GM23248 (cell line): ENCODE results near the gene CORO2B. TPM values are rescaled to one million over a fixed set of nuclear protein-coding genes. Genes with fewer than 3 reads are reported as not detected.
"Not testable (repeated sequence)": the region's sequence is repeated elsewhere in the genome, so short reads cannot be mapped to it uniquely, and the experiment has no call there.

Source experiments
- DNase-seq: peaks from one replicate; pipeline ENCODE4 v3.0.0-alpha.2; 2015
- H2AFZ ChIP-seq: fragments of 200-600 bp; sonication (generic); 2 replicates; pipeline ENCODE4 v1.6.1; 2016; ENCODE audit warnings: antibody characterized with exemption
- H3F3A ChIP-seq: fragments of 200-600 bp; sonication (generic); 2 replicates; pipeline ENCODE4 v1.6.1; 2016; ENCODE audit warnings: mild to moderate bottlenecking, antibody characterized with exemption, mixed run types; ENCODE audit not compliant: insufficient read depth
- H3K27ac ChIP-seq: fragments of 200-600 bp; sonication (generic); 2 replicates; pipeline ENCODE4 v1.5.1; 2016; ENCODE audit warnings: mild to moderate bottlenecking
- H3K27me3 ChIP-seq: fragments of 200-600 bp; sonication (generic); replicated peaks from 2 replicates; pipeline ENCODE4 v1.6.1; 2016; ENCODE audit warnings: mild to moderate bottlenecking; ENCODE audit not compliant: insufficient read depth
- H3K36me3 ChIP-seq: fragments of 200-600 bp; sonication (generic); 2 replicates; pipeline ENCODE4 v1.6.1; 2016; ENCODE audit warnings: low read depth, mild to moderate bottlenecking
- H3K4me1 ChIP-seq: fragments of 200-600 bp; sonication (generic); 2 replicates; pipeline ENCODE4 v1.6.1; 2016; ENCODE audit warnings: mild to moderate bottlenecking; ENCODE audit not compliant: insufficient read depth
- H3K4me2 ChIP-seq: fragments of 200-600 bp; sonication (generic); one replicate; pipeline ENCODE4 v1.6.1; 2016; ENCODE audit warnings: mild to moderate bottlenecking; ENCODE audit not compliant: unreplicated experiment
- H3K4me3 ChIP-seq: fragments of 200-600 bp; sonication (generic); 2 replicates; pipeline ENCODE4 v1.5.1; 2016; ENCODE audit warnings: mild to moderate bottlenecking
- H3K79me2 ChIP-seq: fragments of 200-600 bp; sonication (generic); 2 replicates; pipeline ENCODE4 v1.6.1; 2016; ENCODE audit warnings: mild to moderate bottlenecking; ENCODE audit not compliant: insufficient read depth
- H3K9ac ChIP-seq: fragments of 200-600 bp; sonication (generic); 2 replicates; pipeline ENCODE4 v1.6.1; 2016; ENCODE audit warnings: mild to moderate bottlenecking
- H3K9me2 ChIP-seq: fragments of 200-600 bp; sonication (generic); 2 replicates; pipeline ENCODE4 v1.6.1; 2016; ENCODE audit warnings: mixed run types, mild to moderate bottlenecking, moderate library complexity; ENCODE audit not compliant: insufficient read depth
- H3K9me3 ChIP-seq: fragments of 200-600 bp; sonication (generic); one replicate; pipeline ENCODE4 v1.6.1; 2017; ENCODE audit warnings: low read depth
- H4K20me1 ChIP-seq: fragments of 200-600 bp; sonication (generic); 2 replicates; pipeline ENCODE4 v1.6.0; 2016; ENCODE audit not compliant: insufficient read depth
- EZH2 ChIP-seq: fragments of 200-600 bp; sonication (generic); IDR thresholded peaks from 2 replicates; pipeline ENCODE4 v1.6.1; 2018; ENCODE audit warnings: antibody characterized with exemption, mild to moderate bottlenecking; ENCODE audit not compliant: insufficient read depth, poor library complexity, severe bottlenecking
- EZH2phosphoT487 ChIP-seq: fragments of 200-600 bp; sonication (generic); IDR thresholded peaks from 2 replicates; pipeline ENCODE4 v1.6.1; 2018; ENCODE audit warnings: antibody characterized with exemption, moderate library complexity, mild to moderate bottlenecking, low read depth; ENCODE audit not compliant: insufficient read depth
- WGBS, 2 experiments: methylation state at CpG; one replicate each; pipeline ENCODE4 v1.1.6; 2015 to 2017; ENCODE audit warnings: low lambda C conversion rate in 2 of 2, low coverage in 1 of 2; ENCODE audit errors: missing lambda C conversion rate in 2 of 2; 5-methylcytosine and 5-hydroxymethylcytosine counted together
- in situ Hi-C: fragments of 300-500 bp; cut with MboI; formaldehyde crosslinking; loops from 2 replicates; pipeline ENCODE4 v1.15.0; 2020
- polyA plus RNA-seq: library from polyadenylated mRNA; unstranded; fragments of >200 nt; fragmentation: Nextera tagmentation; extraction: Ambion mirVana; gene quantifications from 2 replicates; pipeline ENCODE4 v1.2.1, GENCODE V29; 2016
- total RNA-seq: library from RNA; depleted of rRNA; stranded (reverse); fragments of >200 nt; shearing (Covaris generic); gene quantifications from 2 replicates; pipeline ENCODE4 v1.2.3, GENCODE V29; 2014

The CORO2B gene
- total and polyA plus RNA-seq, 2 experiments from 2014 or later = 2.7 to 7.7 TPM

GRCh38 chr15:68679161-68679560 is 100.4 kb downstream of the CORO2B start:
- Histone ChIP-seq H3K27ac (no peak overlapping the region), H3F3A (no peaks in the 10 kb centered on the region), H3K9ac (no peak overlapping the region), H3K4me3 (no peak overlapping the region), H3K79me2 (no peaks in the 10 kb centered on the region), H4K20me1 (no peaks in the 10 kb centered on the region), H3K4me1 (no peaks in the 10 kb centered on the region), H2AFZ (no peak overlapping the region), H3K4me2 (no peak overlapping the region), H3K9me3 (no peaks in the 10 kb centered on the region), H3K9me2 (no peaks in the 10 kb centered on the region), H3K27me3 (no peaks in the 10 kb centered on the region), H3K36me3 (no peaks in the 10 kb centered on the region)
- peak; percentile 21 for DNase-seq
- in situ Hi-C loops = loop anchor here (5.0 to 10.0 kb wide), 2 partner anchors 56 to 127 kb away; no protein-coding TSS in a partner anchor
- TF ChIP-seq EZH2phosphoT487 (no peak), EZH2 (no peak)
- 92 to 96% methylated on average over 3 of the region's 3 CpGs for WGBS, 2 experiments

GRCh38 chr15:68679961-68680371 is 101.2 kb downstream of the CORO2B start:
- Histone ChIP-seq H3K4me3 (no peak overlapping the region), H3K79me2 (no peaks in the 10 kb centered on the region), H3K4me2 (no peak overlapping the region), H4K20me1 (no peaks in the 10 kb centered on the region), H3K9ac (no peak overlapping the region), H3K9me2 (no peaks in the 10 kb centered on the region), H3K9me3 (no peaks in the 10 kb centered on the region), H3F3A (no peaks in the 10 kb centered on the region), H3K36me3 (no peaks in the 10 kb centered on the region), H2AFZ (no peak overlapping the region), H3K4me1 (no peaks in the 10 kb centered on the region), H3K27me3 (no peaks in the 10 kb centered on the region), H3K27ac (no peak overlapping the region)
- TF ChIP-seq EZH2 (no peak), EZH2phosphoT487 (no peak)
- DNase-seq = no peak
- 89 to 94% methylated on average over 3 to 4 of the region's 4 CpGs for WGBS, 2 experiments
- in situ Hi-C loops = loop anchor here (5.0 to 10.0 kb wide), 2 partner anchors 55 to 128 kb away; no protein-coding TSS in a partner anchor

- not testable (repeated sequence) for H3F3A ChIP-seq
Observed at GRCh38 chr15:68680756-68681155, 102.0 kb downstream of the CORO2B start.

GRCh38 chr15:68681836-68682235 is 103.0 kb downstream of the CORO2B start:
- Histone ChIP-seq H4K20me1 (no peaks in the 10 kb centered on the region), H3K36me3 (no peaks in the 10 kb centered on the region), H3F3A (no peaks in the 10 kb centered on the region), H3K4me1 (no peaks in the 10 kb centered on the region), H3K4me3 (no peak overlapping the region), H3K4me2 (no peak overlapping the region), H2AFZ (no peak overlapping the region), H3K9ac (no peak overlapping the region), H3K27ac (no peak overlapping the region), H3K79me2 (no peaks in the 10 kb centered on the region), H3K27me3 (no peaks in the 10 kb centered on the region), H3K9me3 (no peaks in the 10 kb centered on the region), H3K9me2 (no peaks in the 10 kb centered on the region)
- WGBS, 2 experiments = 57 to 59% methylated on average over 2 of the region's 2 CpGs
- in situ Hi-C loops = no loop called here
- no peak for TF ChIP-seq EZH2phosphoT487
- no peak for TF ChIP-seq EZH2
- no peak for DNase-seq

More at GRCh38 chr15:68680756-68681155, 102.0 kb downstream of the CORO2B start:
- H3K9me3 ChIP-seq, H3K9me2 ChIP-seq, H3K79me2 ChIP-seq, H3K4me2 ChIP-seq, in situ Hi-C loops, H3K27ac ChIP-seq, H2AFZ ChIP-seq, H3K36me3 ChIP-seq, H4K20me1 ChIP-seq, DNase-seq, H3K4me3 ChIP-seq, H3K4me1 ChIP-seq, H3K9ac ChIP-seq, H3K27me3 ChIP-seq: not testable (repeated sequence)
- 92 to 94% methylated on average over 10 of the region's 10 CpGs for WGBS, 2 experiments

- H3K36me3 ChIP-seq = no peaks in the 10 kb centered on the region
- H3K27me3 ChIP-seq = no peaks in the 10 kb centered on the region
- no peaks in the 10 kb centered on the region for H4K20me1 ChIP-seq
- 84 to 86% methylated on average over 5 of the region's 5 CpGs for WGBS, 2 experiments
- no peak overlapping the region for H2AFZ ChIP-seq
- no peak overlapping the region for H3K9ac ChIP-seq
- H3K4me1 ChIP-seq = no peaks in the 10 kb centered on the region
- TF ChIP-seq EZH2phosphoT487 (no peak), EZH2 (no peak)
- H3K27ac ChIP-seq = no peak overlapping the region
- in situ Hi-C loops = no loop called here
- DNase-seq = no peak
- no peaks in the 10 kb centered on the region for H3K9me2 ChIP-seq
- no peak overlapping the region for H3K4me3 ChIP-seq
- no peaks in the 10 kb centered on the region for H3K79me2 ChIP-seq
- no peaks in the 10 kb centered on the region for H3K9me3 ChIP-seq
- no peak overlapping the region for H3K4me2 ChIP-seq
- H3F3A ChIP-seq = no peaks in the 10 kb centered on the region
Observed at GRCh38 chr15:68682330-68682729, 103.5 kb downstream of the CORO2B start.
